CD14-positive monocyte (primary cell): ENCODE results near the gene EPHA8. TPM values are rescaled to one million over a fixed set of nuclear protein-coding genes. Genes with fewer than 3 reads are reported as not detected.

Experiments used
- DNase-seq, 3 donors: peaks; one replicate each; pipeline ENCODE4 v3.0.0-alpha.2; 2011 to 2022
- H2AFZ ChIP-seq: 2 replicates; pipeline ENCODE4 v1.6.0; 2012; ENCODE audit warnings: mild to moderate bottlenecking, low read depth, low read length, inconsistent platforms; ENCODE audit not compliant: insufficient read depth, poor library complexity, severe bottlenecking
- H3K27ac ChIP-seq, 2 donors: 1 replicate in 1 of 2; 2 replicates in 1 of 2; pipeline ENCODE4 v1.5.1; 2012 to 2013; ENCODE audit warnings: low read length in 2 of 2, control low read depth in 1 of 2, inconsistent platforms in 1 of 2, low read depth in 1 of 2, mild to moderate bottlenecking in 1 of 2
- H3K27me3 ChIP-seq, 2 donors: one replicate each; pipeline versions ENCODE4 v1.6.0 to v1.6.1; 2011 to 2013; ENCODE audit warnings: low read length in 2 of 2; ENCODE audit not compliant: control insufficient read depth in 2 of 2, insufficient read depth in 2 of 2
- H3K36me3 ChIP-seq, 2 donors: replicated peaks in 1 of 2; 1 replicate in 1 of 2; 2 replicates in 1 of 2; pipeline versions ENCODE4 v1.5.1 to v1.6.1; 2012 to 2013; ENCODE audit warnings: low read length in 2 of 2, control low read depth in 1 of 2, inconsistent platforms in 1 of 2, mild to moderate bottlenecking in 1 of 2; ENCODE audit not compliant: insufficient read depth in 2 of 2, control insufficient read depth in 1 of 2
- H3K4me1 ChIP-seq, 2 donors: 1 replicate in 1 of 2; 2 replicates in 1 of 2; pipeline versions ENCODE4 v1.5.1 to v1.6.1; 2012 to 2013; ENCODE audit warnings: low read length in 2 of 2, control low read depth in 1 of 2, inconsistent platforms in 1 of 2, mild to moderate bottlenecking in 1 of 2, moderate library complexity in 1 of 2; ENCODE audit not compliant: insufficient read depth in 2 of 2, control insufficient read depth in 1 of 2
- H3K4me2 ChIP-seq: replicated peaks from 2 replicates; pipeline ENCODE3; 2012; ENCODE audit warnings: low read length, moderate library complexity, mild to moderate bottlenecking; ENCODE audit not compliant: poor library complexity, severe bottlenecking; ENCODE audit errors: extremely low read depth
- H3K4me3 ChIP-seq, 3 experiments: fragments of 200-600 bp in 1 of 3; sonication (generic) in 1 of 3; replicated peaks in 1 of 3; 1 replicate in 2 of 3; 2 replicates in 1 of 3; pipeline ENCODE4 v1.5.1; 2011 to 2013; ENCODE audit warnings: low read length in 3 of 3, mild to moderate bottlenecking in 3 of 3, control low read depth in 2 of 3, low read depth in 2 of 3, inconsistent platforms in 1 of 3, moderate library complexity in 1 of 3
- H3K79me2 ChIP-seq: 2 replicates; pipeline ENCODE4 v1.6.0; 2012; ENCODE audit warnings: mild to moderate bottlenecking, control low read depth, inconsistent platforms, low read length, moderate library complexity; ENCODE audit not compliant: insufficient read depth
- H3K9ac ChIP-seq: 2 replicates; pipeline ENCODE4 v1.6.0; 2017; ENCODE audit warnings: low read length, mild to moderate bottlenecking; ENCODE audit not compliant: insufficient read depth, poor library complexity, severe bottlenecking
- H3K9me3 ChIP-seq, 2 donors: replicated peaks in 1 of 2; 1 replicate in 1 of 2; 2 replicates in 1 of 2; pipeline versions ENCODE4 v1.5.1 to v1.6.1; 2012 to 2013; ENCODE audit warnings: low read length in 2 of 2, control low read depth in 1 of 2; ENCODE audit not compliant: control insufficient read depth in 1 of 2, insufficient read depth in 1 of 2
- H4K20me1 ChIP-seq: 2 replicates; pipeline ENCODE4 v1.6.0; 2012; ENCODE audit warnings: mild to moderate bottlenecking, low read length, control low read depth, moderate library complexity; ENCODE audit not compliant: insufficient read depth
- H3K27ac Mint-ChIP-seq, 7 donors: one replicate each; pipeline ENCODE4 v1.8.0; 2020; ENCODE audit warnings: mild to moderate bottlenecking in 7 of 7, mixed read lengths in 7 of 7, moderate library complexity in 6 of 7, inconsistent platforms in 2 of 7
- H3K27me3 Mint-ChIP-seq, 3 donors: one replicate each; pipeline ENCODE4 v1.8.0; 2021 to 2022; ENCODE audit warnings: low read depth in 3 of 3, mild to moderate bottlenecking in 3 of 3, mixed read lengths in 3 of 3, moderate library complexity in 3 of 3, inconsistent platforms in 1 of 3
- H3K36me3 Mint-ChIP-seq, 2 donors: one replicate each; pipeline ENCODE4 v1.8.0; 2020; ENCODE audit warnings: mixed read lengths in 2 of 2, inconsistent platforms in 1 of 2, mild to moderate bottlenecking in 1 of 2
- H3K4me1 Mint-ChIP-seq: one replicate; pipeline ENCODE4 v1.8.0; 2020; ENCODE audit warnings: mild to moderate bottlenecking, mixed read lengths
- H3K4me3 Mint-ChIP-seq, 2 donors: one replicate each; pipeline ENCODE4 v1.8.0; 2020; ENCODE audit warnings: mild to moderate bottlenecking in 2 of 2, mixed read lengths in 2 of 2, moderate library complexity in 1 of 2
- H3K9me3 Mint-ChIP-seq, 7 donors: one replicate each; pipeline ENCODE4 v1.8.0; 2020 to 2022; ENCODE audit warnings: mixed read lengths in 7 of 7, mild to moderate bottlenecking in 6 of 7, moderate library complexity in 6 of 7, inconsistent platforms in 2 of 7
- WGBS: methylation state at CpG from one replicate; pipeline ENCODE4 v1.1.5; 2013; ENCODE audit warnings: missing lambda C conversion rate; ENCODE audit not compliant: insufficient coverage; 5-methylcytosine and 5-hydroxymethylcytosine counted together
- intact Hi-C, 2 donors: fragments of 100-400 bp; cut with micrococcal nuclease; formaldehyde crosslinking; loops; one replicate each; pipeline versions ENCODE4 v1.15.0 to v1.15.1; 2023
- polyA plus RNA-seq, 3 donors: library from polyadenylated mRNA; depleted of rRNA in 1 of 3; unstranded in 2 of 3; stranded (reverse) in 1 of 3; fragments of 300-500 nt in 2 of 3; fragments of >200 nt in 1 of 3; fragmentation: Illumina TruSeq in 2 of 3; gene quantifications; 1 replicate in 2 of 3; 2 replicates in 1 of 3; pipeline ENCODE4 v1.2.3, GENCODE V29; 2012 to 2021
- TF ChIP-seq, protein P1 (sequence below): fragments of 200-600 bp; IDR thresholded peaks from one replicate; pipeline ENCODE4 v1.8.0; 2022; ENCODE audit warnings: antibody characterized with exemption, mild to moderate bottlenecking

Gene EPHA8
- polyA plus RNA-seq, 3 donors = 0.04 TPM; not detected in 2

DNA sequence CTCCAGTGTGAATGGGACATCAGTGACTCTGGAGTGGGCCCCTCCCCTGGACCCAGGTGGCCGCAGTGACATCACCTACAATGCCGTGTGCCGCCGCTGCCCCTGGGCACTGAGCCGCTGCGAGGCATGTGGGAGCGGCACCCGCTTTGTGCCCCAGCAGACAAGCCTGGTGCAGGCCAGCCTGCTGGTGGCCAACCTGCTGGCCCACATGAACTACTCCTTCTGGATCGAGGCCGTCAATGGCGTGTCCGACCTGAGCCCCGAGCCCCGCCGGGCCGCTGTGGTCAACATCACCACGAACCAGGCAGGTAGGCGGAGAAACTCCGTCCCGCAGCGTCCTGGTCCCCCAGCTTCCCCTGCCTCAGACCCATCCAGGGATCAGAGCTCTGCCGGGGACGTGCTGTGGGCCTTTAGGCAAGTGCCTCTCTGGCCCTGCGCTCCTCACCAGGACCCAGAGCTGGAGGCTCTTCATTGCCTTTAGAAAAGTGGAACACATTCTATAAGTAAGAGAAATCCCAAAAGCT lies 25.7 kb downstream of the EPHA8 start:
- H3K36me3 Mint-ChIP-seq = no peaks in the 10 kb centered on the region
- peaks cover 9 to 24% (median 15%) of the 10 kb centered on the region in 3 donors for H3K27me3 Mint-ChIP-seq

DNA sequence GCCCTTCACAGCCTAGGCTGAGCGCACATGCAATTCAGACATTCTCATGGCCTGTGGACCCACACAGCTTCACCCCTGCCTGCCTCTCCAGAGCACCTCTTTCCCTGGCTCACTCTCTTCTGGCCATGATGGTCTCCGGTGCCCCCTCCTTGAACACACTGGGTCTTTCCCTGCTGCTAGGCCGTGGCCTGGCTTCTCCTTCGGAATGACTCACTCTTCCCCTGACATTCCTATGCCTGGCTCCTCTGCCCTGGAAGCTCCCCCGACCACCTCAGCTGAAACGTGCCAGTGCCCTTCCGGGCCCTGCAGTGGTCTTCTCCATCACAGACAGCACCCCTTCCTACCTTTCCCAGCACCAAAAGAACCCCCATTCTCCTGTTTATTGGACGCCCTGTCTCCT lies 28.3 kb downstream of the EPHA8 start:
- peak overlapping the region in 1 of 7 donors; percentile 50 for H3K27ac Mint-ChIP-seq

More for the DNA sequence above, 25.7 kb downstream of the EPHA8 start:
- DNase-seq = no peak
- Histone ChIP-seq H3K4me2 (no peak overlapping the region), H3K4me1 (no peaks in the 10 kb centered on the region), H3K9me3 (no peaks in the 10 kb centered on the region), H3K79me2 (no peaks in the 10 kb centered on the region), H3K36me3 (no peaks in the 10 kb centered on the region), H2AFZ (no peak overlapping the region), H4K20me1 (no peaks in the 10 kb centered on the region), H3K9ac (no peak overlapping the region), H3K4me3 (no peak overlapping the region), H3K27me3 (peaks cover 0 to 8% of the 10 kb centered on the region in 2 donors), H3K27ac (no peak overlapping the region)
- Mint-ChIP-seq H3K27ac (no peak overlapping the region), H3K9me3 (peaks cover 0 to 3% (median 0%) of the 10 kb centered on the region in 7 donors), H3K4me1 (no peaks in the 10 kb centered on the region), H3K4me3 (no peak overlapping the region)
- TF ChIP-seq, protein P1, sequence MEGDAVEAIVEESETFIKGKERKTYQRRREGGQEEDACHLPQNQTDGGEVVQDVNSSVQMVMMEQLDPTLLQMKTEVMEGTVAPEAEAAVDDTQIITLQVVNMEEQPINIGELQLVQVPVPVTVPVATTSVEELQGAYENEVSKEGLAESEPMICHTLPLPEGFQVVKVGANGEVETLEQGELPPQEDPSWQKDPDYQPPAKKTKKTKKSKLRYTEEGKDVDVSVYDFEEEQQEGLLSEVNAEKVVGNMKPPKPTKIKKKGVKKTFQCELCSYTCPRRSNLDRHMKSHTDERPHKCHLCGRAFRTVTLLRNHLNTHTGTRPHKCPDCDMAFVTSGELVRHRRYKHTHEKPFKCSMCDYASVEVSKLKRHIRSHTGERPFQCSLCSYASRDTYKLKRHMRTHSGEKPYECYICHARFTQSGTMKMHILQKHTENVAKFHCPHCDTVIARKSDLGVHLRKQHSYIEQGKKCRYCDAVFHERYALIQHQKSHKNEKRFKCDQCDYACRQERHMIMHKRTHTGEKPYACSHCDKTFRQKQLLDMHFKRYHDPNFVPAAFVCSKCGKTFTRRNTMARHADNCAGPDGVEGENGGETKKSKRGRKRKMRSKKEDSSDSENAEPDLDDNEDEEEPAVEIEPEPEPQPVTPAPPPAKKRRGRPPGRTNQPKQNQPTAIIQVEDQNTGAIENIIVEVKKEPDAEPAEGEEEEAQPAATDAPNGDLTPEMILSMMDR = no peak
- intact Hi-C loops = no loop called here
- 88% methylated on average over 22 of the region's 24 CpGs for WGBS

More for the DNA sequence above, 28.3 kb downstream of the EPHA8 start:
- Mint-ChIP-seq H3K36me3 (no peaks in the 10 kb centered on the region), H3K4me1 (no peaks in the 10 kb centered on the region), H3K9me3 (peaks cover 0 to 3% (median 0%) of the 10 kb centered on the region in 7 donors), H3K4me3 (no peak overlapping the region), H3K27me3 (peaks cover 15 to 29% (median 15%) of the 10 kb centered on the region in 3 donors)
- no peaks in the 10 kb centered on the region for H4K20me1 ChIP-seq
- H3K4me1 ChIP-seq = no peaks in the 10 kb centered on the region
- H3K4me3 ChIP-seq = no peak overlapping the region
- peaks cover 0 to 8% of the 10 kb centered on the region in 2 donors for H3K27me3 ChIP-seq
- no peak overlapping the region for H3K27ac ChIP-seq
- H3K36me3 ChIP-seq = no peaks in the 10 kb centered on the region
- H3K4me2 ChIP-seq = no peak overlapping the region
- intact Hi-C loops = no loop called here
- no peak for DNase-seq
- no peak overlapping the region for H2AFZ ChIP-seq
- WGBS = 85% methylated on average over 8 of the region's 8 CpGs
- H3K9ac ChIP-seq = no peak overlapping the region
- no peaks in the 10 kb centered on the region for H3K9me3 ChIP-seq
- TF ChIP-seq, protein P1 = no peak
- H3K79me2 ChIP-seq = no peaks in the 10 kb centered on the region
